DOHH2 (cell line): ENCODE measurements around the gene HLA-DQA1.
A peak's percentile ranks its signal among the peaks of the same experiment; 100 is the strongest.

Experiments used
- H3F3A ChIP-seq: fragments of 200-600 bp; sonication (generic), shearing (Covaris generic); 2 replicates; pipeline ENCODE4 v1.6.0; 2016; ENCODE audit warnings: antibody characterized with exemption, mild to moderate bottlenecking; ENCODE audit not compliant: control insufficient read depth, insufficient read depth
- H3K27ac ChIP-seq: fragments of 200-600 bp; sonication (generic); 2 replicates; pipeline ENCODE4 v1.5.1; 2014; ENCODE audit warnings: low read depth, mild to moderate bottlenecking, low read length, moderate library complexity
- H3K27me3 ChIP-seq: fragments of 200-600 bp; sonication (generic); 2 replicates; pipeline ENCODE4 v1.6.1; 2014; ENCODE audit warnings: mild to moderate bottlenecking, low read length, mixed read lengths; ENCODE audit not compliant: control insufficient read depth
- H3K36me3 ChIP-seq: fragments of 200-600 bp; sonication (generic); 2 replicates; pipeline ENCODE4 v1.6.1; 2014; ENCODE audit warnings: mild to moderate bottlenecking, low read length, moderate library complexity, mixed read lengths; ENCODE audit not compliant: control insufficient read depth
- H3K4me1 ChIP-seq: fragments of 200-600 bp; sonication (generic); 2 replicates; pipeline ENCODE4 v1.6.1; 2014; ENCODE audit warnings: mild to moderate bottlenecking, low read length, mixed read lengths; ENCODE audit not compliant: control insufficient read depth
- H3K4me2 ChIP-seq: fragments of 200-600 bp; sonication (generic); 2 replicates; pipeline ENCODE4 v1.6.0; 2014; ENCODE audit warnings: mild to moderate bottlenecking, low read length, moderate library complexity
- H3K4me3 ChIP-seq: fragments of 200-600 bp; sonication (generic); 2 replicates; pipeline ENCODE4 v1.5.1; 2014; ENCODE audit warnings: mild to moderate bottlenecking, low read length, mixed read lengths
- H3K79me2 ChIP-seq: fragments of 200-600 bp; sonication (generic); 2 replicates; pipeline ENCODE4 v1.6.1; 2014; ENCODE audit warnings: mild to moderate bottlenecking, low read length, mixed read lengths; ENCODE audit not compliant: control insufficient read depth
- H3K9me2 ChIP-seq: fragments of 200-600 bp; sonication (generic); replicated peaks from 2 replicates; pipeline ENCODE4 v1.6.1; 2014; ENCODE audit warnings: mild to moderate bottlenecking, low read length, mixed read lengths; ENCODE audit not compliant: control insufficient read depth
- H3K9me3 ChIP-seq: fragments of 200-600 bp; sonication (generic); 2 replicates; pipeline ENCODE4 v1.6.1; 2014; ENCODE audit warnings: antibody characterized with exemption, low read length, mixed read lengths; ENCODE audit not compliant: control insufficient read depth, insufficient read depth
- H4K20me1 ChIP-seq: fragments of 200-600 bp; sonication (generic); 2 replicates; pipeline ENCODE4 v1.6.0; 2014; ENCODE audit warnings: low read depth, mild to moderate bottlenecking, antibody characterized with exemption, low read length, moderate library complexity; ENCODE audit not compliant: control insufficient read depth, insufficient read depth
- CTCF ChIP-seq: fragments of 200-600 bp; sonication (generic); IDR thresholded peaks from one replicate; pipeline ENCODE4 v1.5.1; 2014; ENCODE audit warnings: antibody characterized with exemption, mild to moderate bottlenecking, low read depth, low read length; ENCODE audit not compliant: poor library complexity, severe bottlenecking
- EZH2phosphoT487 ChIP-seq: fragments of 200-600 bp; sonication (generic); IDR thresholded peaks from 2 replicates; pipeline ENCODE4 v1.6.1; 2017; ENCODE audit warnings: borderline replicate concordance, mild to moderate bottlenecking, antibody characterized with exemption, low read length, moderate library complexity, mixed read lengths

HLA-DQA1 gene

GRCh38 chr6:32680055-32680454 is 42.8 kb downstream of the HLA-DQA1 start:
- Histone ChIP-seq H3K79me2 (no peaks in the 10 kb centered on the region), H4K20me1 (no peaks in the 10 kb centered on the region), H3K9me3 (peaks cover 17% of the 10 kb centered on the region), H3K9me2 (no peaks in the 10 kb centered on the region), H3K27me3 (no peaks in the 10 kb centered on the region), H3K4me3 (no peak overlapping the region), H3K36me3 (no peaks in the 10 kb centered on the region; the same call in 1 of the 2 replicates), H3K4me2 (no peak overlapping the region), H3F3A (no peaks in the 10 kb centered on the region), H3K27ac (no peak overlapping the region), H3K4me1 (peaks cover 30% of the 10 kb centered on the region)
- TF ChIP-seq CTCF (no peak), EZH2phosphoT487 (no peak)

- Histone ChIP-seq H4K20me1 (no peaks in the 10 kb centered on the region), H3K27ac (no peak overlapping the region), H3K4me1 (peaks cover 63% of the 10 kb centered on the region), H3K27me3 (no peaks in the 10 kb centered on the region), H3K9me3 (peaks cover 4% of the 10 kb centered on the region; the same call in 1 of the 2 replicates), H3K9me2 (no peaks in the 10 kb centered on the region), H3K4me2 (no peak overlapping the region), H3K36me3 (no peaks in the 10 kb centered on the region), H3F3A (peaks cover 3% of the 10 kb centered on the region; the same call in 1 of the 2 replicates), H3K79me2 (no peaks in the 10 kb centered on the region), H3K4me3 (no peak overlapping the region)
- TF ChIP-seq EZH2phosphoT487 (no peak), CTCF (no peak)
Observed at GRCh38 chr6:32684246-32684645, 47.0 kb downstream of the HLA-DQA1 start.

GRCh38 chr6:32685603-32686002 is 48.4 kb downstream of the HLA-DQA1 start:
- TF ChIP-seq EZH2phosphoT487: no peak
- TF ChIP-seq CTCF: no peak
- no peaks in the 10 kb centered on the region for H3K27me3 ChIP-seq
- peaks cover 68% of the 10 kb centered on the region for H3K4me1 ChIP-seq
- no peaks in the 10 kb centered on the region for H3K9me2 ChIP-seq
- peak overlapping the region; percentile 39 for H3K4me3 ChIP-seq
- no peaks in the 10 kb centered on the region for H3K79me2 ChIP-seq
- peaks cover 3% of the 10 kb centered on the region; the same call in 1 of the 2 replicates for H3F3A ChIP-seq
- no peaks in the 10 kb centered on the region for H3K9me3 ChIP-seq
- H3K36me3 ChIP-seq: no peaks in the 10 kb centered on the region
- H3K27ac ChIP-seq: peak overlapping the region; percentile 72
- H4K20me1 ChIP-seq: no peaks in the 10 kb centered on the region
- H3K4me2 ChIP-seq: peak overlapping the region; percentile 58
